NT2/D1 (cell line): ENCODE results near the gene TMPRSS4.

Experiments used
- DNase-seq: peaks from one replicate; pipeline ENCODE4 v3.0.0-alpha.2; 2011; ENCODE audit warnings: low read depth, low spot score
- H3K27me3 ChIP-seq: 2 replicates; pipeline ENCODE4 v1.6.0; 2011; ENCODE audit warnings: mild to moderate bottlenecking; ENCODE audit not compliant: insufficient read length, insufficient read depth
- H3K36me3 ChIP-seq: 2 replicates; pipeline ENCODE4 v1.6.1; 2011; ENCODE audit warnings: mild to moderate bottlenecking, low read length, mixed read lengths; ENCODE audit not compliant: insufficient read depth, insufficient read length
- H3K4me1 ChIP-seq: 2 replicates; pipeline ENCODE4 v1.5.1; 2011; ENCODE audit not compliant: insufficient read depth, insufficient read length
- H3K4me3 ChIP-seq: 2 replicates; pipeline ENCODE4 v1.5.1; 2011; ENCODE audit warnings: low read depth; ENCODE audit not compliant: insufficient read length
- H3K9ac ChIP-seq: 2 replicates; pipeline ENCODE4 v1.6.0; 2011; ENCODE audit warnings: low read depth; ENCODE audit not compliant: insufficient read length
- H3K9me3 ChIP-seq: 2 replicates; pipeline ENCODE4 v1.5.1; 2011; ENCODE audit warnings: mild to moderate bottlenecking, low read length; ENCODE audit not compliant: insufficient read depth
- SUZ12 ChIP-seq: IDR thresholded peaks from 2 replicates; pipeline ENCODE4 v1.6.1; 2011; ENCODE audit not compliant: insufficient read length, insufficient read depth; ENCODE audit errors: extremely low read depth
- YY1 ChIP-seq: IDR thresholded peaks from 2 replicates; pipeline ENCODE4 v1.6.1; 2011; ENCODE audit not compliant: insufficient read length, insufficient read depth
- ZNF274 ChIP-seq: IDR thresholded peaks from 2 replicates; pipeline ENCODE4 v1.6.1; 2011; ENCODE audit warnings: mild to moderate bottlenecking, low read depth, low read length

The TMPRSS4 gene

GRCh38 chr11:118084247-118084646, 7.4 kb downstream of the TMPRSS4 start:
- Histone ChIP-seq H3K4me3 (no peak overlapping the region), H3K9me3 (peaks cover 27% of the 10 kb centered on the region; the same call in 1 of the 2 replicates), H3K27me3 (no peaks in the 10 kb centered on the region), H3K9ac (no peak overlapping the region), H3K4me1 (peaks cover 7% of the 10 kb centered on the region), H3K36me3 (no peaks in the 10 kb centered on the region)
- no peak for DNase-seq
- TF ChIP-seq ZNF274 (no peak), YY1 (no peak), SUZ12 (no peak)

GRCh38 chr11:118084656-118085055, 7.8 kb downstream of the TMPRSS4 start:
- Histone ChIP-seq H3K9ac (no peak overlapping the region), H3K36me3 (no peaks in the 10 kb centered on the region), H3K4me3 (no peak overlapping the region), H3K9me3 (peaks cover 27% of the 10 kb centered on the region; the same call in 1 of the 2 replicates), H3K4me1 (peaks cover 3% of the 10 kb centered on the region), H3K27me3 (no peaks in the 10 kb centered on the region)
- TF ChIP-seq SUZ12 (no peak), ZNF274 (no peak), YY1 (no peak)
- no peak for DNase-seq

- Histone ChIP-seq H3K36me3 (no peaks in the 10 kb centered on the region), H3K9ac (no peak within 1 kb of the TSS), H3K27me3 (no peaks in the 10 kb centered on the region), H3K4me3 (no peak within 1 kb of the TSS), H3K9me3 (peaks cover 27% of the 10 kb centered on the region; the same call in 1 of the 2 replicates), H3K4me1 (peaks cover 2% of the 10 kb centered on the region)
- DNase-seq: no peak
- TF ChIP-seq ZNF274 (peak; percentile 77), YY1 (no peak)
Measured at GRCh38 chr11:118086913-118087768, 10.3 kb downstream of the TMPRSS4 start, which contains the start of gene SMIM35. TSS of gene SMIM35 (minus strand) at chr11:118086963. CDS start at chr11:118086757, 206 bp downstream.

- Histone ChIP-seq H3K9ac (no peak overlapping the region), H3K36me3 (no peaks in the 10 kb centered on the region), H3K27me3 (no peaks in the 10 kb centered on the region), H3K4me3 (no peak overlapping the region), H3K4me1 (peaks cover 2% of the 10 kb centered on the region), H3K9me3 (peaks cover 27% of the 10 kb centered on the region; the same call in 1 of the 2 replicates)
- DNase-seq: no peak
- TF ChIP-seq YY1 (no peak), ZNF274 (no peak), SUZ12 (no peak)
Measured at GRCh38 chr11:118087931-118088330, 11.1 kb downstream of the TMPRSS4 start.

GRCh38 chr11:118088531-118088930, 11.7 kb downstream of the TMPRSS4 start:
- Histone ChIP-seq H3K9me3 (peaks cover 27% of the 10 kb centered on the region; the same call in 1 of the 2 replicates), H3K4me3 (no peak overlapping the region), H3K4me1 (peaks cover 2% of the 10 kb centered on the region), H3K27me3 (no peaks in the 10 kb centered on the region), H3K9ac (no peak overlapping the region), H3K36me3 (no peaks in the 10 kb centered on the region)
- TF ChIP-seq YY1: no peak
- TF ChIP-seq SUZ12: no peak
- no peak for TF ChIP-seq ZNF274
- no peak for DNase-seq

- Histone ChIP-seq H3K36me3 (no peaks in the 10 kb centered on the region), H3K4me3 (no peak overlapping the region), H3K4me1 (peaks cover 2% of the 10 kb centered on the region), H3K27me3 (no peaks in the 10 kb centered on the region), H3K9ac (no peak overlapping the region), H3K9me3 (peaks cover 27% of the 10 kb centered on the region; the same call in 1 of the 2 replicates)
- TF ChIP-seq YY1: no peak
- no peak for TF ChIP-seq ZNF274
- no peak for TF ChIP-seq SUZ12
- DNase-seq: no peak
Measured at GRCh38 chr11:118090545-118091162, 13.8 kb downstream of the TMPRSS4 start.

GRCh38 chr11:118091690-118092089, 14.8 kb downstream of the TMPRSS4 start:
- H3K4me1 ChIP-seq: peaks cover 2% of the 10 kb centered on the region

More at GRCh38 chr11:118091690-118092089, 14.8 kb downstream of the TMPRSS4 start:
- Histone ChIP-seq H3K36me3 (no peaks in the 10 kb centered on the region), H3K9me3 (peaks cover 18% of the 10 kb centered on the region; the same call in 1 of the 2 replicates), H3K4me3 (no peak overlapping the region), H3K27me3 (no peaks in the 10 kb centered on the region), H3K9ac (no peak overlapping the region)
- TF ChIP-seq ZNF274: no peak
- TF ChIP-seq SUZ12: no peak
- TF ChIP-seq YY1: no peak
- DNase-seq: no peak
